Mucosa of descending colon (tissue), 3 donors: Measurements from ENCODE around the gene ST6GALNAC2. TPM values are rescaled to one million over a fixed set of nuclear protein-coding genes. Genes with fewer than 3 reads are reported as not detected.
"Not testable (repeated sequence)": the region's sequence is repeated elsewhere in the genome, so short reads cannot be mapped to it uniquely, and the experiment has no call there.

Experiments used
- ATAC-seq: fragments of 200-7000 bp; cut with Tn5 transposase; one replicate; pipeline ENCODE4 v1.9.1; 2020; ENCODE audit warnings: mild to moderate bottlenecking, moderate library complexity
- DNase-seq, 3 donors: peaks; one replicate each; pipeline ENCODE4 v3.0.0-alpha.2; 2020
- H3K36me3 ChIP-seq: fragments of 200-600 bp; one replicate; pipeline ENCODE4 v1.8.0; 2021; ENCODE audit warnings: low read depth, mild to moderate bottlenecking
- H3K4me1 ChIP-seq: fragments of 200-600 bp; one replicate; pipeline ENCODE4 v1.8.0; 2021; ENCODE audit warnings: low read depth, mild to moderate bottlenecking
- H3K4me3 ChIP-seq: fragments of 200-600 bp; one replicate; pipeline ENCODE4 v1.8.0; 2021; ENCODE audit warnings: mild to moderate bottlenecking
- H3K9me3 ChIP-seq: fragments of 200-600 bp; one replicate; pipeline ENCODE4 v1.8.0; 2021; ENCODE audit warnings: mild to moderate bottlenecking
- intact Hi-C, 2 donors: fragments of 100-400 bp; cut with DNase I in 1 of 2; cut with micrococcal nuclease in 1 of 2; formaldehyde crosslinking; loops; one replicate each; pipeline versions ENCODE4 v1.11.0 to v1.11.1; 2022; cut with DNase I, micrococcal nuclease
- total RNA-seq, 3 donors: library from RNA; stranded (reverse); fragmentation: NEBNext Ultra II Directional in 2 of 3; extraction: Animal tissue kit (Norgen Biotek cat#: 25700) in 2 of 3; gene quantifications; one replicate each; pipeline versions ENCODE4 v1.2.1 to v1.2.4, GENCODE V29; 2021 to 2023
- TF ChIP-seq, protein P1 (sequence below): fragments of 200-600 bp; IDR thresholded peaks from one replicate; pipeline ENCODE4 v1.8.0; 2022; ENCODE audit warnings: antibody characterized with exemption, mild to moderate bottlenecking
- donor health status: DM: no; HTN: no; CAD: no; lungs with moderate emphysema.
- donor health status: DM: no; HTN: no; CAD: no.
- donor health status: DM: no; HTN: yes; CAD: no.

The ST6GALNAC2 gene
- total RNA-seq, 3 donors from 2014 or later: 3.7 to 11.1 (median 4.3) TPM

DNA sequence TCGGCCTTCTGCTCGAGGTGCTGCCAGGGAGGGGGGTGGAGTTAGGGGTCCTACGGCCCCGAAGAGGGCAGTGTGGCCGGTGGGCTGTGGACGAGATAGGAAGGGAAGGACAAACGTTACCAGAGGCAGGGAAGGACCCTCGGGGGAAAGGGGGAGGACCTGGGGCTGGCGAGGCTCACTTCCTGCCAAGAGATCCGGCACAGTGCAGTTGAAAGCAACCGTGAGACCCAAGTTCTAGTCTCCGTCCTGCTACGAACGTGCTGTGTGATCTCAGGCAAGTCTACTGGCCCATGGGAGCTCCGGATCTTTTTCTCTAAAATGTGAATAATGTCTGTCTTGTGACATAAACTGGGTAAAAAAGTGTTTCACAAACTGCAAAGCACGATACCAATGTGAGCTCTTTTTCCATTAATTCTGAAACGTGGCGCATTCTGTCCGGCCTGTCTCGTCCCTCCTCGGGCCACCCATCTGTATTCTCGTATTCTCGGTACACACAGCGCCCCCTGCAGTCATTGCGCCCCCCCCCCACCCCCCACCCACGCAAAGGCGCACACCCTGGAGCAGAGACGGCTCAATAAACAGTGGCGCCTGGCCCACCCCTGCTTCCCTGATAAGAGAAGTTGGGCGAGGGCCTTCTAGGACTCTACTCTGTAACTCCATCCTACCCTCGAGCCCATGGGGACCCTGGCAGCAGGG lies 57.0 kb downstream of the ST6GALNAC2 start:
- Histone ChIP-seq H3K9me3 (no peaks in the 10 kb centered on the region), H3K4me3 (no peak overlapping the region), H3K4me1 (peaks cover 46% of the 10 kb centered on the region), H3K36me3 (no peaks in the 10 kb centered on the region)
- DNase-seq: peak in 2 of 3 donors; percentile 27 to 43
- intact Hi-C loops: no loop called here
- TF ChIP-seq, protein P1, sequence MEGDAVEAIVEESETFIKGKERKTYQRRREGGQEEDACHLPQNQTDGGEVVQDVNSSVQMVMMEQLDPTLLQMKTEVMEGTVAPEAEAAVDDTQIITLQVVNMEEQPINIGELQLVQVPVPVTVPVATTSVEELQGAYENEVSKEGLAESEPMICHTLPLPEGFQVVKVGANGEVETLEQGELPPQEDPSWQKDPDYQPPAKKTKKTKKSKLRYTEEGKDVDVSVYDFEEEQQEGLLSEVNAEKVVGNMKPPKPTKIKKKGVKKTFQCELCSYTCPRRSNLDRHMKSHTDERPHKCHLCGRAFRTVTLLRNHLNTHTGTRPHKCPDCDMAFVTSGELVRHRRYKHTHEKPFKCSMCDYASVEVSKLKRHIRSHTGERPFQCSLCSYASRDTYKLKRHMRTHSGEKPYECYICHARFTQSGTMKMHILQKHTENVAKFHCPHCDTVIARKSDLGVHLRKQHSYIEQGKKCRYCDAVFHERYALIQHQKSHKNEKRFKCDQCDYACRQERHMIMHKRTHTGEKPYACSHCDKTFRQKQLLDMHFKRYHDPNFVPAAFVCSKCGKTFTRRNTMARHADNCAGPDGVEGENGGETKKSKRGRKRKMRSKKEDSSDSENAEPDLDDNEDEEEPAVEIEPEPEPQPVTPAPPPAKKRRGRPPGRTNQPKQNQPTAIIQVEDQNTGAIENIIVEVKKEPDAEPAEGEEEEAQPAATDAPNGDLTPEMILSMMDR: no peak
- ATAC-seq: no peak

DNA sequence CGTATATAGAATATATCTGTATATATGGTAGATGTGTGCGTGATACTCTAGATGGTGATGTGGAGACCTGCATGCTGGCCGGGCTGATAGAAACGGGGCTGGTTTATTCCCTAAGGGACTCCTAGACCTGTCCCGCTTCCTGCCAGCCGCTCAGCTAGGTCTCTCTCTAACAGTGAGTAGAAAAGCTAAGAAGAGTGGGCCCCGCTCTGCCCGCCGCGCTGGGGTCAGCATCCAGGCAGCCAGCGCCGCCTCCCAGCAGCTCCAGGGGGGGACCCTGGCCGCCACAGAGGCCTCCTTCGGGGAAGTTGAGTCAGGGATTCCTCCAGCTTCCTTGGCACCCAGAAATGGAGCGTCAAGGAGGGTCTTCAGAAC lies 57.5 kb downstream of the ST6GALNAC2 start:
- DNase-seq: peak in 2 of 3 donors; percentile 34 to 67
- H3K4me1 ChIP-seq: peaks cover 41% of the 10 kb centered on the region
- ATAC-seq: no peak
- no peaks in the 10 kb centered on the region for H3K36me3 ChIP-seq
- TF ChIP-seq, protein P1: no peak
- H3K9me3 ChIP-seq: no peaks in the 10 kb centered on the region
- H3K4me3 ChIP-seq: no peak overlapping the region
- intact Hi-C loops: no loop called here

DNA sequence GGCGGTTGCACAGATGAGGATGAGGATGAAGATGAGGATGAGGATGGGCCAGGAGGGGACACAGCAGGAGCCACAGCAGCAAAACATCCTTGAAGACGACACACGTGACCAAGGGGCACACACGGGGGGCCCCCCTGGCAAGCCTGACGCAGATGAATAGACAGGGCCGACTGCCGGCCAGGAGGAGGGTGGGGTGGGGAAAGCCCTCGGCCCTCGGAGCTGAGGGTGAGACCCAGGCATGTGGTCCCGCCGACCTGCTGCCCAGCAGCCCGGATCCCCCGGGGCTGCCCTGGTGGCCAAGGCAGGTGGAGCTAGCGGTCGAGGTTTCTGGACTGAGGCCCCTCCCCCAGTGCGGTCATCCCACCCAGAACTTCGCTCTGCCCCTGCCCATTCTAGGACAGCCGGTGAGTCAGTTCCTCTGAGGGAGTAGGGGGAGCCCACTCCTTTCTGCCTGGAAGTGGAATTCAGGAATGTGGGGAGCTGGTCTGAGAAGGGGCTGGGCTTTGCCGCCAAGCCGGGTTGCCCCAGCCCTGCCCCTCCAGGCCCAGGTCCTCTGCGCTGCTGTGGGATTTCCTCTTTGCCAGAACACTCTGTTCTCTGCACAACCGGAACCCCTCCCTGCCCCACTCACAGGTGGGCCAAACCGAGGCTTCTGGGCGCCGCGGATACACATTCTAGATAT lies 58.1 kb downstream of the ST6GALNAC2 start:
- DNase-seq (peak; percentile 42 to 81 (median 64)), ATAC-seq (peak; percentile 57)
- intact Hi-C loops: no loop called here
- no peaks in the 10 kb centered on the region for H3K9me3 ChIP-seq
- H3K4me3 ChIP-seq: no peak overlapping the region
- peaks cover 36% of the 10 kb centered on the region for H3K4me1 ChIP-seq
- no peaks in the 10 kb centered on the region for H3K36me3 ChIP-seq
- TF ChIP-seq, protein P1: no peak

DNA sequence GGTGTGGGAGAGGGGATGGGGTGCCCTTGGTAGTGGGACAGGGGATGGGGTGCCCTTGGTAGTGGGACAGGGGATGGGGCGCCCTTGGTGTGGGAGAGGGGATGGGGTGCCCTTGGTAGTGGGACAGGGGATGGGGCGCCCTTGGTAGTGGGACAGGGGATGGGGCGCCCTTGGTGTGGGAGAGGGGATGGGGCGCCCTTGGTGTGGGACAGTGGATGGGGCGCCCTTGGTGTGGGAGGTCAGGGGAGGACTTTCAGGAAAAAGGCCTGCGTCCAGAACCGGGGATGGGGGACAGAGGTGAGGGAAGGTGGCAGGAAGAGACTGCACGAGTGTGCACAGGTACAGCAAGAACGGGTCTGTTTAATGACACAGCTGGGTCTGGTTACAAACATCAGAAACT lies 58.6 kb downstream of the ST6GALNAC2 start:
- not testable (repeated sequence) for H3K4me3 ChIP-seq

DNA sequence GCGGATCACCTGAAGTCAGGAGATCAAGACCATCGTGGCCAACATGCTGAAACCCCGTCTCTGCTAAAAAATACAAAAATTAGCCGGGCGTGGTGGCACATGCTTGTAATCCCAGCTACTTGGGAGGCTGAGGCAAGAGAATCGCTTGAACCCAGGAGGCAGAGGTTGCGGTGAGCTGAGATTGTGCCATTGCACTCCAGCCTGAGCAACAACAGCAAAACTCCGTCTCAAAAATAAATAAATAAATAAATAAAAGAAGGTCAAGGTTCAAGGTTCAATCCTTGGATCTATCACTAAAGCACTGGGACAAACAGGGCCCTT lies 60.2 kb downstream of the ST6GALNAC2 start:
- H3K4me1 ChIP-seq: peaks cover 29% of the 10 kb centered on the region
- intact Hi-C loops, H3K9me3 ChIP-seq, DNase-seq, H3K4me3 ChIP-seq, ATAC-seq, H3K36me3 ChIP-seq: not testable (repeated sequence)

More for the DNA sequence above, 58.6 kb downstream of the ST6GALNAC2 start:
- H3K9me3 ChIP-seq, DNase-seq, H3K36me3 ChIP-seq, ATAC-seq, intact Hi-C loops: not testable (repeated sequence)
- peaks cover 36% of the 10 kb centered on the region for H3K4me1 ChIP-seq

DNA sequence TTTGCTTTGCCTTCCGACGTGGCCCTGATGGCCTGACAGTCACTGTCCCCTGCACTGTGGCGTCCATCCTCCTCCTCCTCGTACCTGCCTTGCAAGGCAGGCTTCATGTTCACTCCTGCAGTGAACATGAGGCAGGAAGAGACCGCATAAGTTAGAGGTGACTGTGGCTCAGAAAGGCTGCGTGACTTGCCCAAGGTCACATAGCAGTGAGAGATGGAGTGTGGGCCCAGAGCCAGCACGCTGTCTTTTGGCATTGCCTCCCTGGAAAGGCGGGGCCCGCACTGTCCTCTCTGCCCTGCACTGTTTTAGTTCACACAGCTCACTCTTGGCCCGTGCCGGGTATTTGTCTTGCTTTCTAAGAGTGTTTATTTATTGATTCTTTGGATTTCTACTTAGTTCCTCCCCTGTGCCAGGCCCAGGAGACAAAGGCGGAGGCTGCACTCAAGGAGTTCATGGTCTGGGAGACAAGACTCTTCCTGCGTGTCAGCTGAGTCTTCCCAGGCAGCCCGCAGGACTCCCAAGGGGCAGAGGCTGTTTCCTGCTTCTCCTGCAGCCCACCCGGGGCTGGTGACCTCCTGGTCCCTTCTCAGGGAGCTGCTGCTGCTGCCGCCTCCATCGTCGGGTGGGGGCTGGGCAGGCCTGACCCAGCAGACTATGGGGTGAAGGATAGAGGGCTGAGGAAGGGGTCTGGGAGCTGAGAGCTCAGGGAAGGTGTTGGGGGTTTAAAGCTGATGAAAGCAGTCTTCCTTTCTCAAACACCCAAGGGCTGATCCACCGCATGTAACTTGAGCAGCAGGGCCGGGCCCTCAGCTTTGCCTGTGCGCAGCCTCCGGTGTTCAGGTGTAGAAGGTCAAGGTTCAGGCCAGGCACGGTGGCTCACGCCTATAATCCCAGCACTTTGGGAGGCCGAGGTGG lies 60.8 kb downstream of the ST6GALNAC2 start:
- intact Hi-C loops: no loop called here
- peak in 2 of 3 donors; percentile 59 to 68 for DNase-seq
- TF ChIP-seq, protein P1: no peak

More for the DNA sequence above, 60.8 kb downstream of the ST6GALNAC2 start:
- Histone ChIP-seq H3K36me3 (no peaks in the 10 kb centered on the region), H3K4me3 (no peak overlapping the region), H3K4me1 (peaks cover 23% of the 10 kb centered on the region), H3K9me3 (no peaks in the 10 kb centered on the region)
- peak; percentile 36 for ATAC-seq
